Measurements from ENCODE around the gene GOLGA1. TPM values are rescaled to one million over a fixed set of nuclear protein-coding genes. Genes with fewer than 3 reads are reported as not detected.

Gene GOLGA1
- total and polyA plus RNA-seq, 9 of the 15 experiments (the other 6 are each of a cell fraction or from before 2014, with no cell fraction given) = 2.9 to 15.9 (median 8.5) TPM

GRCh38 chr9:124899845-124900244 lies 41.0 kb downstream of the GOLGA1 start (continued):
- TF ChIP-seq TFAM (CRISPR knock-in tag; conservative IDR thresholded peaks at IDR 0.05) = no peak
- 0 out of 2 replicates have a peak, but pooled peaks have one; percentile 25 for TF ChIP-seq NFIC (IDR thresholded peaks at IDR 0.05)
- TF ChIP-seq NFE2L1 (tag; IDR thresholded peaks at IDR 0.05; ENCODE audit: borderline replicate concordance, low read depth) = peak; percentile 93
- TF ChIP-seq MAFK (IDR thresholded peaks at IDR 0.05; ENCODE audit: low read length) = peak; percentile 80; the same call in 1 of the 2 replicates
- peak; percentile 67 for TF ChIP-seq ZFX (CRISPR knock-in tag; IDR thresholded peaks at IDR 0.05)
- peak; percentile 56; the same call in 1 of the 2 replicates for TF ChIP-seq SOX6 (IDR thresholded peaks at IDR 0.05)
- TF ChIP-seq MTA2 (IDR thresholded peaks at IDR 0.05; ENCODE audit: low read depth) = peak; percentile 56
- TF ChIP-seq CBFA2T2 (conservative IDR thresholded peaks at IDR 0.05) = peak; percentile 71
- TF ChIP-seq PBX2 (CRISPR knock-in tag; IDR thresholded peaks at IDR 0.05; ENCODE audit: low read depth) = no peak
- TF ChIP-seq PBX2 (tag; conservative IDR thresholded peaks at IDR 0.05; ENCODE audit: low read depth) = peak; percentile 81
- no peak for TF ChIP-seq SAFB (IDR thresholded peaks at IDR 0.05; ENCODE audit: borderline replicate concordance, low read depth, low read length)
- TF ChIP-seq LCOR (CRISPR knock-in tag; IDR thresholded peaks at IDR 0.05) = no peak
- TF ChIP-seq CBFA2T3 (IDR thresholded peaks at IDR 0.05) = peak; percentile 87
- peak; percentile 71 for TF ChIP-seq NCOR1 (IDR thresholded peaks at IDR 0.05)
- peak; percentile 98 for TF ChIP-seq MAFG (tag; conservative IDR thresholded peaks at IDR 0.05)
- peak; percentile 55; the same call in 1 of the 2 replicates for TF ChIP-seq NKRF (IDR thresholded peaks at IDR 0.05; ENCODE audit: borderline replicate concordance)
- peak; percentile 63; the same call in 1 of the 2 replicates for TF ChIP-seq DPF2 (IDR thresholded peaks at IDR 0.05)
- no peak for TF ChIP-seq ZNF583 (CRISPR knock-in tag; IDR thresholded peaks at IDR 0.05)
- TF ChIP-seq TRIM24 (IDR thresholded peaks at IDR 0.05) = 0 out of 4 replicates have a peak, but pooled peaks of 1 of the 2 experiments have one; percentile 26
- no peak for TF ChIP-seq GMEB1 (CRISPR knock-in tag; IDR thresholded peaks at IDR 0.05)
- no peak for TF ChIP-seq ZNF197 (CRISPR knock-in tag; IDR thresholded peaks at IDR 0.05; ENCODE audit: low read depth)
- no peak for TF ChIP-seq XRCC3 (IDR thresholded peaks at IDR 0.05)
- TF ChIP-seq ZNF696 (CRISPR knock-in tag; conservative IDR thresholded peaks at IDR 0.05) = no peak
- TF ChIP-seq ZNF263 (CRISPR knock-in tag; IDR thresholded peaks at IDR 0.05; ENCODE audit: borderline replicate concordance) = peak; percentile 38; the same call in 1 of the 2 replicates
- peak in 1 of 2 experiments; percentile 65; a peak in 1 of 4 replicates for TF ChIP-seq FOXA3 (CRISPR knock-in tag; conservative IDR thresholded peaks at IDR 0.05 in 1 of 2, IDR thresholded peaks at IDR 0.05 in 1 of 2)
- peak in 1 of 2 experiments; percentile 13; a peak in 1 of 4 replicates for TF ChIP-seq RAD21 (CRISPR knock-in tag; conservative IDR thresholded peaks at IDR 0.05 in 1 of 2, IDR thresholded peaks at IDR 0.05 in 1 of 2)
